Measurements from ENCODE around the gene ERC2.

ERC2 gene

DNA sequence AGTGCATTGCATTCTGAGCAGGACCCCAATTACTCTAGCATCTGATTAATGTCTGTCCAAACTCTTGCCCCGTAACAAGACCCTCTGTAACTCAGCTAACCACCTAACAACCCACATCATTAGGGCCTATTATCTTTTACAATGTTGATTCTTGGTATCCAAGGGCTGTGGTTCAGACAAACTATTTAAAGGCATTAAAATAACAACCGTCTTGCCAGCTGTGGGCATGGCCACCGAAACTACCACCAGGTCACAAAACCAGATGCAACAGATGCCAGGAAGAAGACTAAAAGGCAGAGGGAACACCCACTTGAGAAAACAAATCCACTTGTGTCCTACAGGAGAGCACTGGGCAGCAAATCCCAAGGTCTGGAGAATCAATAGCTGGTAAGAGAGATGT is 262.9 kb downstream of the ERC2 start:
- H3K9me3 ChIP-seq (ENCODE audit: insufficient read depth, low read length) = no peaks in the 10 kb centered on the region
- H3K27me3 ChIP-seq (ENCODE audit: low read length) = no peaks in the 10 kb centered on the region
- H2AFZ ChIP-seq (ENCODE audit: low read depth, low read length, severe bottlenecking) = no peak overlapping the region
- no peak overlapping the region for H3K4me2 ChIP-seq (ENCODE audit: low read depth, low read length, poor library complexity, severe bottlenecking)
- no peaks in the 10 kb centered on the region for H3K79me2 ChIP-seq (ENCODE audit: insufficient read depth, low read length)
- H3F3A ChIP-seq (ENCODE audit: insufficient read depth) = no peaks in the 10 kb centered on the region
- no peak overlapping the region for H3K9ac ChIP-seq (ENCODE audit: low read length)
- H3K36me3 ChIP-seq (ENCODE audit: low read length) = no peaks in the 10 kb centered on the region
- no peaks in the 10 kb centered on the region for H4K20me1 ChIP-seq (ENCODE audit: low read depth, low read length)
- no peak overlapping the region for H3K4me3 ChIP-seq (ENCODE audit: insufficient read depth, low read length, poor library complexity, severe bottlenecking)
- TF ChIP-seq EZH2phosphoT487 (conservative IDR thresholded peaks at IDR 0.05; ENCODE audit: low read length) (no peak), CTCF (IDR thresholded peaks at IDR 0.05; ENCODE audit: insufficient read depth, low read length, poor library complexity, severe bottlenecking) (no peak)
- no peak overlapping the region for H3K27ac ChIP-seq (ENCODE audit: low read depth, low read length)
- H3K9me2 ChIP-seq (replicated peaks; ENCODE audit: insufficient read depth, low read length) = no peaks in the 10 kb centered on the region

- no peaks in the 10 kb centered on the region for H3K79me2 ChIP-seq (ENCODE audit: insufficient read depth, low read length)
- no peaks in the 10 kb centered on the region for H3K27me3 ChIP-seq (ENCODE audit: low read length)
- no peak overlapping the region for H3K4me2 ChIP-seq (ENCODE audit: low read depth, low read length, poor library complexity, severe bottlenecking)
- H3K9me2 ChIP-seq (replicated peaks; ENCODE audit: insufficient read depth, low read length) = no peaks in the 10 kb centered on the region
- TF ChIP-seq CTCF (IDR thresholded peaks at IDR 0.05; ENCODE audit: insufficient read depth, low read length, poor library complexity, severe bottlenecking) (no peak), EZH2phosphoT487 (conservative IDR thresholded peaks at IDR 0.05; ENCODE audit: low read length) (no peak)
- no peaks in the 10 kb centered on the region for H3K9me3 ChIP-seq (ENCODE audit: insufficient read depth, low read length)
- H3F3A ChIP-seq (ENCODE audit: insufficient read depth) = no peaks in the 10 kb centered on the region
- H4K20me1 ChIP-seq (ENCODE audit: low read depth, low read length) = no peaks in the 10 kb centered on the region
- no peak overlapping the region for H2AFZ ChIP-seq (ENCODE audit: low read depth, low read length, severe bottlenecking)
- no peak overlapping the region for H3K4me3 ChIP-seq (ENCODE audit: insufficient read depth, low read length, poor library complexity, severe bottlenecking)
- H3K27ac ChIP-seq (ENCODE audit: low read depth, low read length) = no peak overlapping the region
- H3K36me3 ChIP-seq (ENCODE audit: low read length) = no peaks in the 10 kb centered on the region
- no peak overlapping the region for H3K9ac ChIP-seq (ENCODE audit: low read length)
Measured at GRCh38 chr3:56202997-56203396, 265.3 kb downstream of the ERC2 start.

DNA sequence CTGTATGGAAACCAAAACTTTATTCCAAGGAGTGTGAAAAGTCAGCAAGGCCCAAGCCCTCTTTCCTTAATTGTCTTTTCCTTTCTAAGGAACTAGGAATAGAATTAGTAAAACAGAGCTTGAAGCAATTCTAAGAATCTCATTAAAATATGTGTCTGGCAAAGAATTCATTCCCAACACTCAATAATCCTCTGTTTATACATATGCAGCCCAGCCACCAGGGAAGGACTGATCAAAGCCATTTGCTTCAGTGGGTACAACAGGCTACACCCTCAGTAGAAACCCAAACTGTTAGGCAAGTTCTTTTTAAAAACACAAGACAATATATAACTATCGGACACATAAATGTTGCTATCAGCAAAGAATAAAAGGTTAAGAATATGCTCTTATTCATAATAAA is 266.9 kb downstream of the ERC2 start:
- no peaks in the 10 kb centered on the region for H3F3A ChIP-seq (ENCODE audit: insufficient read depth)
- no peak overlapping the region for H3K4me2 ChIP-seq (ENCODE audit: low read depth, low read length, poor library complexity, severe bottlenecking)
- TF ChIP-seq CTCF (IDR thresholded peaks at IDR 0.05; ENCODE audit: insufficient read depth, low read length, poor library complexity, severe bottlenecking) (no peak), EZH2phosphoT487 (conservative IDR thresholded peaks at IDR 0.05; ENCODE audit: low read length) (no peak)
- H3K9ac ChIP-seq (ENCODE audit: low read length) = no peak overlapping the region
- no peaks in the 10 kb centered on the region for H3K9me2 ChIP-seq (replicated peaks; ENCODE audit: insufficient read depth, low read length)
- H3K27ac ChIP-seq (ENCODE audit: low read depth, low read length) = no peak overlapping the region
- no peaks in the 10 kb centered on the region for H4K20me1 ChIP-seq (ENCODE audit: low read depth, low read length)
- no peaks in the 10 kb centered on the region for H3K36me3 ChIP-seq (ENCODE audit: low read length)
- H3K9me3 ChIP-seq (ENCODE audit: insufficient read depth, low read length) = no peaks in the 10 kb centered on the region
- H3K4me3 ChIP-seq (ENCODE audit: insufficient read depth, low read length, poor library complexity, severe bottlenecking) = no peak overlapping the region
- no peaks in the 10 kb centered on the region for H3K79me2 ChIP-seq (ENCODE audit: insufficient read depth, low read length)
- no peaks in the 10 kb centered on the region for H3K27me3 ChIP-seq (ENCODE audit: low read length)
- no peak overlapping the region for H2AFZ ChIP-seq (ENCODE audit: low read depth, low read length, severe bottlenecking)

DNA sequence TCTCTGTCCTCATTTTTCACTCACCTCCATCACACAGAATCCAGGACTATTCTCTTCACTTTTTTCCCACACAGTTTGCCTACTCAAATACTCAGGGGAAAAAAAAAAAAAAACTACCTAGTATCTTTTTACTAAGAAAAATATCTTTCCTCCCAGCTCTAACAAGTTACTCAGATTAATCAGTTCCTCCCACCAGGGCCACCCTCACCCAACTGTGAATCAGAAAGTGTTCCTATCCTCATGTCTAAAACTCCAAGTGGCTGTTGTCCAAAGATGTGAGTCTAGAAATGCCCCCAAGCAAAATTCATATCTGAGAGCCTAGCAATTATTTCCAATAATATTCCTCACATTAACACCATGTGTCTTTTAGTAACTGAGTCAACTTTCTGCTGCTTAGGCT is 268.0 kb downstream of the ERC2 start:
- no peak overlapping the region for H3K27ac ChIP-seq (ENCODE audit: low read depth, low read length)

More for the DNA sequence above, 268.0 kb downstream of the ERC2 start:
- Histone ChIP-seq H3F3A (ENCODE audit: insufficient read depth) (no peaks in the 10 kb centered on the region), H2AFZ (ENCODE audit: low read depth, low read length, severe bottlenecking) (no peak overlapping the region), H3K4me2 (ENCODE audit: low read depth, low read length, poor library complexity, severe bottlenecking) (no peak overlapping the region), H3K9me3 (ENCODE audit: insufficient read depth, low read length) (no peaks in the 10 kb centered on the region), H3K36me3 (ENCODE audit: low read length) (no peaks in the 10 kb centered on the region), H3K79me2 (ENCODE audit: insufficient read depth, low read length) (no peaks in the 10 kb centered on the region), H3K4me3 (ENCODE audit: insufficient read depth, low read length, poor library complexity, severe bottlenecking) (no peak overlapping the region), H3K9ac (ENCODE audit: low read length) (no peak overlapping the region), H3K9me2 (replicated peaks; ENCODE audit: insufficient read depth, low read length) (no peaks in the 10 kb centered on the region), H4K20me1 (ENCODE audit: low read depth, low read length) (no peaks in the 10 kb centered on the region), H3K27me3 (ENCODE audit: low read length) (no peaks in the 10 kb centered on the region)
- TF ChIP-seq CTCF (IDR thresholded peaks at IDR 0.05; ENCODE audit: insufficient read depth, low read length, poor library complexity, severe bottlenecking) (no peak), EZH2phosphoT487 (conservative IDR thresholded peaks at IDR 0.05; ENCODE audit: low read length) (no peak)

Measured in SU-DHL-6 (cell line).